Prostate gland (tissue), 2 donors: Measurements from ENCODE around the gene SAMD13.

Experiments used
- POLR2A ChIP-seq: fragments of 450-650 bp; IDR thresholded peaks from one replicate; pipeline ENCODE4 v1.6.1; 2016; ENCODE audit warnings: antibody characterized with exemption, mild to moderate bottlenecking
- TF ChIP-seq, protein P1 (sequence below), 4 experiments: fragments of 200-600 bp in 2 of 4; fragments of 450-650 bp in 2 of 4; sonication (generic) in 2 of 4; IDR thresholded peaks; 1 replicate in 3 of 4; 2 replicates in 1 of 4; pipeline ENCODE4 v1.5.1; 2016 to 2019; ENCODE audit warnings: antibody characterized with exemption in 4 of 4, mild to moderate bottlenecking in 2 of 4, moderate library complexity in 2 of 4

DNA sequence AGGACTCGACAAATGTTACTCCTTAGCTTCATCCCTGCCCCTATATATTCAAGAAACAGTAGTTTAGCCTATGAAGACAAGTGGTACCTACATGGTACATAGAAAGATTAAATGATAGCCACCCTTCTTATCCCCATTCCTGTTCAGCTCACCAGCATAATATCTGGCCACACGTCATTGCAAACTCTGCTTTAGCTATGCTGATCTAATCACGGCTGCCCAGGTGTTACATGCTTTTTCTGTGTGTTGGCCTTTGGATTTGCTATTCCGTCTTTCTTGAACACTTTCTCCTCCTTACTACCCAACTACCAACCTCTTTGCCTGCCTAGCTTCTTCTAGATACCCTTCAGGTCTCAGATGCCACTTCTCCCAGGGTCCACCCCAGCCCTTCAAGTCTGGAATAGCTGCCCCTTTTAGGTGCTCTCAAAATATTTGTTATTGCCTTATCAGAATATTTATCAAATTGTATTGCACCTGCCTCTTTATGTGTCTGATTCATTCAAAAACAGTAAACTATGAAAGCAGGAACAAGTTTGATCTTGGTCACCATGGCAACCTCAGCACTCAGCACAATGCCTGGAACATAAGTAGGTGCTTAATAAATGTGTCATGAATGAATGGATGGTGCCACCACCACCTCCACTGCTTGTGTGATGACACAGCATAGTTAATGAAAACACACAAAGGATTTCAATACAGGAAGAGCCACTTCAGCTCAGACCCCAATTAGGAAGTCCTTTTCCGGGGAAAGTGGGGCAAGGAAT is 85.4 kb downstream of the SAMD13 start:
- TF ChIP-seq POLR2A: no peak
- TF ChIP-seq, protein P1, sequence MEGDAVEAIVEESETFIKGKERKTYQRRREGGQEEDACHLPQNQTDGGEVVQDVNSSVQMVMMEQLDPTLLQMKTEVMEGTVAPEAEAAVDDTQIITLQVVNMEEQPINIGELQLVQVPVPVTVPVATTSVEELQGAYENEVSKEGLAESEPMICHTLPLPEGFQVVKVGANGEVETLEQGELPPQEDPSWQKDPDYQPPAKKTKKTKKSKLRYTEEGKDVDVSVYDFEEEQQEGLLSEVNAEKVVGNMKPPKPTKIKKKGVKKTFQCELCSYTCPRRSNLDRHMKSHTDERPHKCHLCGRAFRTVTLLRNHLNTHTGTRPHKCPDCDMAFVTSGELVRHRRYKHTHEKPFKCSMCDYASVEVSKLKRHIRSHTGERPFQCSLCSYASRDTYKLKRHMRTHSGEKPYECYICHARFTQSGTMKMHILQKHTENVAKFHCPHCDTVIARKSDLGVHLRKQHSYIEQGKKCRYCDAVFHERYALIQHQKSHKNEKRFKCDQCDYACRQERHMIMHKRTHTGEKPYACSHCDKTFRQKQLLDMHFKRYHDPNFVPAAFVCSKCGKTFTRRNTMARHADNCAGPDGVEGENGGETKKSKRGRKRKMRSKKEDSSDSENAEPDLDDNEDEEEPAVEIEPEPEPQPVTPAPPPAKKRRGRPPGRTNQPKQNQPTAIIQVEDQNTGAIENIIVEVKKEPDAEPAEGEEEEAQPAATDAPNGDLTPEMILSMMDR (IDR thresholded peaks at IDR 0.05): no peak
